HG02938 (cell line): ENCODE data around the gene MUC2.

ENCODE experiments used
- ATAC-seq: cut with Tn5 transposase; IDR thresholded peaks from one replicate; pipeline ENCODE4 v1.9.1; 2021; ENCODE audit warnings: mild to moderate bottlenecking, moderate library complexity; ENCODE audit not compliant: unreplicated experiment

Gene MUC2

GRCh38 chr11:1074244-1075221 lies at the start of gene MUC2:
MUC2 (plus strand) TSS chr11:1074874.
- ATAC-seq = no peak

DNA sequence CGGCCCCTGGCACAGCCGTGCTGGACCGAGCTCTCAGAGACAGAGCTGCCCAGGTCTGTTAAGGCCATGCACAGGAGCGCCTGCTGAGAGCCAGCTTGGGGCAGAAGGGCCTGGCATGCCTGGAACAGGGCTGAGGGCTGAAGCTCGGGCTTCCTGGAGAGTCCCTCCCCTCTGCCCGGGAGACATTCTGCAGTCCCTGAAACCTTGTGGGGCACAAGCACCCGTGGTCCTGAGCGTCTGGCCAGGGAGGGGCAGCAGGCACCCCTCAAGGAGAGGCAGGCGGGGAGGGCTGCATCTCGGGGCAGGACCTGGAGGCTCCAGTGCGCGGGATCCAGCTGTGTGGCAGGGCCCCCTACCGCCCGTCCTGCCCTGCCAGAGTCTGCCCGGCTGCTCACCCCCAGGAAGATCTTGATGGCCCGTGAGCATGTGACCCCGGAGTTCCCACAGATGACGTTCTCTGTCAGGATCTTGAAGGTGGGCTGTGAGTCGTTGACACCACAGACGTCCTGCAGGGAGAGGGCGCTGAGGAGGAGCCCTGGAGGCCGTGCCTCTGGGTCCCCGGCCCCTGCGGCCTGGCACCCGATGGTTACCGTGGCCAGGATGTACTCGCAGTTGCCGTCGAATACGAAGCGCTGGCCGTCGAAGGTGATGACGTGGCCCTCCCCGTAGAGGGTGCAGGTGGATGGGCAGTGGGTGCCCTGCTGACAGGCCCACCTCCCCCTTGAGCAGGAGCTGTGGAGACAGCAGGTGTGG lies 49.1 kb upstream of the MUC2 start:
- ATAC-seq = no peak

DNA sequence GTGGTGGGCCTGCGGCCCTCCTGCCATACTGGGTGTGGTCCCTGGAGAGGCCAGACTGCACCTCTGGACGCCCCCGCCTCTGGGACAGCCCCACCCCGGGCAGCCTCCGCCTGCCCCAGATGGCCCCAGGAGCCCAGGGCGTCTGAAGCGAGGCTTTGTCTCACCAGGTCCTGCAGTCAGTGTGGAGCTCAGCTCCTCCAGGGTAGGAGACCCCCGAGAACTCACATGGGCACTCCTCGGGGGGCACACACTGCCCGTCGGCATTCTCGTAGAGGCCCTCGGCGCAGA lies 48.6 kb upstream of the MUC2 start:
- ATAC-seq = no peak

- ATAC-seq = no peak
Measured at GRCh38 chr11:1026641-1027482, 47.8 kb upstream of the MUC2 start.

- no peak for ATAC-seq
Measured at GRCh38 chr11:1027483-1028290, 47.0 kb upstream of the MUC2 start.

GRCh38 chr11:1028291-1028540 lies 46.5 kb upstream of the MUC2 start:
- no peak for ATAC-seq

DNA sequence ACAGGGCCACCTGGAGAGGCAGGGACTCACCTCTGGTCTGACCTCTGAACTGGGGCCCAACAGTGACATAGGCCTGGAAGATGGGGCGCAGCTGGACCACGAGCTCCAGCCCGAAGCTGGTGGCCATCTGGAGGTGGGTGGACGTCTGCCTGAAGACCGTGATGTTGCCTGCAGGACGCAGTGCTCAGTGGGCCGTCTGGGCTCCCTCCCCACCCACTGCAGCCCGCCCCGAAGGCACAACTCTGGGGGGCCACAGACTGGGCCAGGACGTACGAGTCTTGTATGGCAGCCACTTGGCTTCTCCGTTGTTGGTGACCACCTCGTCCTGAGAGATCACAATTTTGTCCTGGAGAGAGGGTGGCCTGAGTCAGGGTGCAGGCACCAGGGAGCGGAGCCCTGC lies 46.1 kb upstream of the MUC2 start:
- ATAC-seq = no peak

DNA sequence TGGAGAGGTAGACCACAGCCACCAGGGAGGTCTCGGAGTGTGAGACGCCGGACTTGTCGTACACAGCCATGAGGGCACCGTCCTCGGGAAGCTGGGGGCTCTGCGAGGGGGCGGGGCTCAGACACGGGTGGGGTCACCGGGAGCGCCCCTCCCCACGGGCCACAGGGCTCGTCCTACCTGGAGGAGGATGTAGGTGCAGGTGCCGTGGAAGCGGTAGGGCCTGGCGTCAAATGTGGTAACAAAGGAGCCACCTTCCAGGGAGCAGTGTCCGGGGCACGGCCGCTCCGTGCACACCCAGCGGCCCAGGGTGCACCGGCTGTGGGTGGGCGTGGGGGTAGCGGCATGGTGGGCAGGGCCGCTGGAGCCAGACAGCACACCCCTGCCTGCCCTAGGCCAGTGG lies 45.6 kb upstream of the MUC2 start:
- ATAC-seq = no peak

GRCh38 chr11:1029654-1030053 lies 45.0 kb upstream of the MUC2 start:
- no peak for ATAC-seq

- no peak for ATAC-seq
Measured at GRCh38 chr11:1030086-1030485, 44.6 kb upstream of the MUC2 start.

DNA sequence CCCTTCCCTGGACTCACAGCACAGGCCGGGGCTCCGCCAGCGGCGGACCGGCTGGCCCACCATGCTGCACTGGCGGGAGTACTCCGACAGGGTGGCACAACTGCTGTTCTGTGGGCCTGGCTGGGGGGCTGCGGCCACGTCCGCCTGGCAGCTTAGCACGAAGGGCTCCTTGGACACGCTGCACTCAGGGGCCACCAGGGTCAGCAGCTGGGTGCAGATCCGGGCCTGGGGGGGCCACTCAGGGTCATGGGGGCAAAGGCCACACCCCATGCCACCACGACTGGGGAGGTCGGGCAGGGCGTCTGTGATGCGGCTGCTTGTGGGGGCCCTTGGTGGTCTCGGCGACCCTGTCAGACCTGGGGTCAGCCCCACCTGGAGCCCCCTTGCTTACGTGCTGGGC lies 44.1 kb upstream of the MUC2 start:
- ATAC-seq = no peak

GRCh38 chr11:1031121-1031899 lies 43.4 kb upstream of the MUC2 start:
- ATAC-seq = no peak

DNA sequence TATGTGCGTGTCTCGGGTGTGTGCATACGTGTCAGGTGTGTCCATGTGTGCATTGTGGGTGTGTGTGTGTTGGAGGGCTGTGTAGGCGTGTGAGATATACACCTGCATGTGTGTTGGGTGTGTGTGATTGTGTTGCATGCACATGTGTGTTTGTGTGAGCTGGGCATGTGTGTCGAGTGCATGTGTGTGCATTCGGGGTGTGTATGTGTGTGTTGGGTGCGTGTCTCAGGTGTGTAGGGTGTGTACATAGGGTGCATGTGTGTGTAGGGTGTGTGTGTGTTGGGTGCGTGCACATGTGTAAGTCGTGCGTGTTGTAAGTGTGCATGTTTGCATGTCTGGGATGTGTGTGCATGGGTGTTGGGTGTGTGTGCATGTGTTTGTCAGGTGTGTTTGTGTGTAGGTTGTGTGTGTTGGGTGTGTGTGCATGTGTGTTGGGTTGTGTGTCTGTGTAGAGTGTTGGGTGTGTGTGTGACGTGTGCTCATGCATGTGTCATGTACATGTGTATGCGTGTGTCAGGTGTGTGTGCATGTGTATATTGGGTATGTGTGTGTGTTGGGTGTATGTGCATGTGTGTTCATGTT lies 42.3 kb upstream of the MUC2 start:
- no peak for ATAC-seq

- ATAC-seq = no peak
Measured at GRCh38 chr11:1033016-1033798, 41.5 kb upstream of the MUC2 start.

GRCh38 chr11:1034001-1034400 lies 40.7 kb upstream of the MUC2 start:
- no peak for ATAC-seq

- ATAC-seq = no peak
Measured at GRCh38 chr11:1034456-1035295, 40.0 kb upstream of the MUC2 start.

- no peak for ATAC-seq
Measured at GRCh38 chr11:1035577-1036283, 38.9 kb upstream of the MUC2 start.
